GM19239 (cell line): Measurements from ENCODE around the gene ZBTB7C.

Experiments used
- DNase-seq: peaks from one replicate; pipeline ENCODE4 v3.0.0; 2011; ENCODE audit warnings: low spot score; ENCODE audit not compliant: insufficient read length
- FAIRE-seq: peaks from 2 replicates; lab custom pipeline; 2011; peaks lifted over from hg19 to GRCh38; lab: Jason Lieb, UNC

ZBTB7C gene

GRCh38 chr18:48229552-48229981, 179.6 kb downstream of the ZBTB7C start:
- no peak for DNase-seq
- FAIRE-seq: no peak

DNA sequence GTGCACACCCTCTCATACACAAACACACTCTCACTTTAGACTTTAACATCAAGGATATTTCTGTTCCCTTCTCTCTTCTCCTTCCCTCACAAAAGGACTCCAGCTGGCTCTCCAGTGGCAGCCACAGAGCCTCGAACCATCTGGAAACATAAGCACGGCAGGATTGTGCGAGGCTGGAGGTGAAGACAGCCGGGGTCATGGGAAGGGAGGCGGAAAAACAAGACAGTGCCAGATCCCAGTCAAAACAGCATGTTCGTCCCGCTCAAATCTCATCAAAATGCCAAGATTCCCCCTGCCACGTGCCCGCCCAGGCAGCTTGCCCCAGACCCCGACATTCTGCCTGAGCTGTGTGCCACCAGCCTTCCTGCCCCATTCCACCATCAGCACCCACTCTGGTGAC, 180.3 kb downstream of the ZBTB7C start:
- FAIRE-seq (no peak), DNase-seq (no peak)

DNA sequence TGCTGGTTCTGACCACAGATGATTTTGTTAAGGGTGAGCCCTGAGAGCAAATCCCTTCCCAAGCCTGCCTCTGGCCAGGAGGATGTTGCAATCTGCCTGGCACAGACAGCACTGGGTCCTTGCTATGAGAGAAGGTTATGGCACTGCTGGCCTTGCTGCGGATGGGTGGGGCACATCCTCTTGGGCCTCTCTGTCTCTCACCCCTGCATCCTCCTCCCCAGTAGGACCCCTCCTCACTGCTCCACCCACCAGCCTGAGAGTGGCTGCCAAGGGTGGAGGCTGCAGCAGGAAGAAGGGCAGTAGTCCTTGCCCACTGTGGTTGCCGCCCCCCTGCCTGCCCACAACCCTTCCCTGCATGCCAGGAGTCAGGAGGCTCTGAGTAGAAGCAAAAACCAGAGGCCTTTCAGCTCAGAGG, 180.9 kb downstream of the ZBTB7C start:
- DNase-seq: no peak
- no peak for FAIRE-seq

GRCh38 chr18:48227206-48227605, 182.0 kb downstream of the ZBTB7C start:
- FAIRE-seq (no peak), DNase-seq (no peak)

- no peak for FAIRE-seq
- DNase-seq: no peak
Measured at GRCh38 chr18:48226401-48226800, 182.8 kb downstream of the ZBTB7C start.

- DNase-seq: peak; percentile 21
Measured at GRCh38 chr18:48222118-48222517, 187.1 kb downstream of the ZBTB7C start.

GRCh38 chr18:48219810-48220499, 189.2 kb downstream of the ZBTB7C start:
- FAIRE-seq: no peak
- DNase-seq: no peak

More at GRCh38 chr18:48222118-48222517, 187.1 kb downstream of the ZBTB7C start:
- no peak for FAIRE-seq

- FAIRE-seq (no peak), DNase-seq (no peak)
Measured at GRCh38 chr18:48219037-48219809, 190.0 kb downstream of the ZBTB7C start.

GRCh38 chr18:48218285-48219022, 190.7 kb downstream of the ZBTB7C start:
- FAIRE-seq: no peak
- no peak for DNase-seq

GRCh38 chr18:48217258-48218250, 191.6 kb downstream of the ZBTB7C start:
- FAIRE-seq: no peak
- no peak for DNase-seq

GRCh38 chr18:48216639-48217257, 192.4 kb downstream of the ZBTB7C start:
- FAIRE-seq (no peak), DNase-seq (no peak)

- DNase-seq (no peak), FAIRE-seq (no peak)
Measured at GRCh38 chr18:48215876-48216638, 193.1 kb downstream of the ZBTB7C start.

- no peak for FAIRE-seq
Measured at GRCh38 chr18:48213791-48214190, 195.4 kb downstream of the ZBTB7C start.

DNA sequence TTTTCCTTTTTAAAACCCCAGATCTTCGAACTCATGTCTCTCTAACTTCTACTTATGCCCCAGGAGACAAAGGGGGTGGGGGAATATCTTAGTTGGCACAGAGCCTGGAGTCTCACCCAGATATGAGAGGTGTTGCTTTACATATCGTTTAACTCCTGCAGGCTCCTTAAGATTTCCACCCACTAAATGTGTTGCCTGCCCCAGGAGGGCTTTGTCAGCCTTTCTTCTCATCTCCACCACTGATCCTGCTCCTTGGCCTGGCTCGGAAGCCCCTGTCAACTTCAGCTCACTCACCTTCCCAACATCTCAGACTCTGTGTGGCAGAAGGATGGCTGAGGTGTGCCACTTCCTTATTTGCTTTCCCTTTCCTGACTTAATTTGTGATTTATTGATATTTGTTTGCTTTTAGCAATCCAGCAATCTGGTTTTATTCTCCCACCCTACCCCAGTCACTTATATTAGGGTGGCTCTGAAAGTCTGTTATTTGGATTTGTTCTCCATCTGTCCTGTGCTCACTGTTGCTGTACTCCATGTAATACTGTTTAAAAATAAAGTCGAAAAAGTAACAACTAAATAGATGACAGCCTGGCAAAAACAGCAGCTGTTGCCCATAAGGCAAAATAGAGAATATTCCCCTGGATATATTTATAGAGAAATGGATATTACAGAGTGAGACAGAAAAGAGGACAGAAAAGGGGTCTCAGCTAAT, 200.6 kb downstream of the ZBTB7C start:
- DNase-seq: no peak
- FAIRE-seq: no peak

More at GRCh38 chr18:48213791-48214190, 195.4 kb downstream of the ZBTB7C start:
- DNase-seq: no peak

DNA sequence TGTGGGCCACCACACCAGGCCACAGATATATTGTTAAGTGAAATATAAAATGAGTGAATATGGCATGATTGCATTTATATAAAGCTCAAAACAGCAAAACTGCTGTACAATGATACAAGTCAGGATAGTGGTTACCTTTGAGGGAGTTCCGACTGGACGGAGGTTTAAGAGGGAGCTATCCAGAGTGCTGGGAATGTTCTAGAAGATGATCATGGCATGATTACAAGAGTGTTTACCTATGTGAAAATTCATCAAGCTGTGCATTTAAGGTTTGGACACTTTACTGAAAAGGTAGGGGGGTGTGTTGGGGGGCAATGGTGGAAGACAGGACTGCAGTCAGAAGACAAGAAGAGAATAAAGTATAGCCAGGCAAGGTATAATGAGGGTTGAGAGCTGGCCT, 201.4 kb downstream of the ZBTB7C start:
- FAIRE-seq: no peak
- DNase-seq: no peak

GRCh38 chr18:48206887-48207286, 202.3 kb downstream of the ZBTB7C start:
- no peak for DNase-seq
- FAIRE-seq: no peak

- FAIRE-seq (no peak), DNase-seq (no peak)
Measured at GRCh38 chr18:48203961-48204666, 205.1 kb downstream of the ZBTB7C start.
